RPMI7951 (cell line): Measurements from ENCODE around the gene STK24. TPM values are rescaled to one million over a fixed set of nuclear protein-coding genes. Genes with fewer than 3 reads are reported as not detected.

ENCODE experiments used
- DNase-seq: peaks from one replicate; pipeline ENCODE4 v3.0.0-alpha.2; 2012; ENCODE audit warnings: low read depth
- total RNA-seq: library from RNA; depleted of rRNA; stranded (reverse); fragments of >200 nt; shearing (Covaris generic); gene quantifications from 2 replicates; pipeline ENCODE4 v1.2.3, GENCODE V29; 2014

The STK24 gene
- total RNA-seq, 1 experiment from 2014 or later: 92.5 TPM

DNA sequence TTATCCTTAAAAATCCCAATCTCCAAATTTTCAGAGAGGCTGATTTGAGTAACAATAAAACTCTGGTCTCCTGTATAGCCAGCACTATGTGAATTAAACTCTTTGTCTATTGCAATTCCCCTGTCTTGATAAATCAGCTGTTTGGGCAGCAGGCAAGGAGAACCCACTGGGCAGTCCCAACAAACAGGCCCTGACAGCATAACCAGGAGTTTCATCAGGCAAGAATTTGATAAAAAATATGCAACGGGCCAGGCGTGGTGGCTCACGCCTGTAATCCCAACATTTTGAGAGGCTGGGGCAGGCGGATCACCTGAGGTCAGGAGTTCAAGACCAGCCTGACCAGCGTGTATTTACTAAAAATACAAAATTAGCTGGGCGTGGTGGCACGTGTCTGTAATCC lies 42.1 kb downstream of the STK24 start:
- DNase-seq: no peak

DNA sequence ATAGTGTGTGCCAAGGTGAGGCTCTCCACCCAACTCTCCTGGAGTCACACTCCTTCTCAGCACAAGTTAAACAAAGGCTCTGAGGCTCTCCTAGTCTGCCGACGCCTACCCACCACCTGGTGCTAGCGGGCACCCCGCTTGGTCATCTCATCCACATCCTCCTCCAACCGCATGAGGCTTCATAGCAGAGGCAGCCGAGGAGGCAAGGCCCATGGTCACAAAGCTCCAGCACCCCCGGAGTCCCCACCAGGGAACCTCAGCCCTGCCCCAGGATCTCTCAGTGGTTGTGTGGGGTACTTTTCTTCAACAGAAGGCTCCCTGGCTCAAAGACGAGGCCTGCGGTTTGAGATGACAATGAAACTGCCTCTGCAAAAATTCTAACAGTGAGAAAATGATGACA lies 43.0 kb downstream of the STK24 start:
- no peak for DNase-seq

DNA sequence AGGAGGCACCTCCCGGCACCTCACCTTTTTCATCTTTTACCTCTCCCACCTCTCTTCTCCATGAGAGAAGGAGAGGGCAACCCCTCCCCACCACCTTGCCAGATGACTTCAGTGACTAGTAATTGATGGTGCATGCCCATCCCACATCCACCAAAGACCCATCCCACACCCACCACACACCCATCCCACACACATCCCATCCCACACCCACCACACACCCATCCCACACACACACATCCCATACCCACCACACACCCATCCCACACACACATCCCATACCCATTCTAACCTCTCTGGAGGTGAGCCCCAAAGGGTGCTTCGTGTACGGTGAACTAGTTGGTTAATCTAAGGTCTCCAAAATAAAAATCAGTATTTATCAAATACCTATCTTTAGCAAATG lies 44.7 kb downstream of the STK24 start:
- DNase-seq: no peak

DNA sequence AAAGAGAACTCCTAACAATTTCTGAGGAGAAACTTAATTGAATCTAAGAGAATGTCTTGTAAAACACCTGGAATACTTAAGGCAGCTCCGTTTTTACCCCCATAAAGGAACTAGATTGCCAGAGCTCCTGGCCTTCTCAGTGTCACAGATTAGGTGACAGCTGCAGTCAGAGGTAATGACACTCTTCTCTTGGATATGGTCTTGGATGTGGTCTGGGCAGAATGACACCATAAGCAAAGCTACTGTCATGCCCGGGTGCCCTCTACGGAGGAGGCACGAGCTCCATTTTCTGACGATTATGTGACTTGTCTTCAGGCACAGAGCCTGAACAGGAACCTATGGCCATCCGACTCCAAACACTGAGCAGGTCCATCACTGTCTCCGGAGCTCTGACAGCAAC lies 46.7 kb downstream of the STK24 start:
- no peak for DNase-seq

DNA sequence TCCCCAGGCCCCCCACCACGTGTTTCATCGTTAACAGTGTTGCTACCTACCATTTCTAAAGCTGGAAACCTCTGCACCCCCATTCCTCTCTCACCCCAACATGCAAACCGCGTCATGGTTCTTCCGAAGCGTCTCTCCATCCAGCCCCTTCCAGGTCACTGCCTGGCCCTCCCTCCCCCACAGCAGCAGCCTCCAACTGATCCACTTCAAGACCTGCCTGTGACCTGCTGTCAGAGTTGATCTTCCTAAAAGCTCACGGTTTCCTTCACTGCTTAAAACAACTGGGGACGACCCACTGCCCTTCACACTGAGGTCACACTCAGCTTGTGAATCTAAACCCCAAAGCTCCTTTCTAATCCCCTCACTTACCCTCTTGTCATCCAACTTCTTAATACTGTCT lies 47.7 kb downstream of the STK24 start:
- DNase-seq: no peak

DNA sequence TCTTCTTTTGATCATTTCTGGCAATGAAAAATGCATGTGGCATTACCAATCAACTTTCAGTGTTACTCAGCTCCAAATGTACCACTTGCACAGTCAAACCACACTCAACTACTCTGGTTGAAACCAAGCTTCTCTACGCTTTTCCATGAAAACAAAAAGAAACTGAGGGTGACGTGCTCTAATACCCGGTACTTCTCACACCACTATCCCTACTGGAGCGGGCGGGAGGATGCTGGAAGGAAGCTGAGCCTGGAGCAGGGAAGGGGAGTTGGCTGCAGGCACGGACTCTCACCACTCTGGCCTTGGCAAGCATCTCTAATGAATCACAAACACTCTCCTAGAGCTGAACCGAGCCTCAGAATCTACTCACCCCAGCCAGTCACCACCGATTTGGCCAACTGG lies 48.2 kb downstream of the STK24 start:
- no peak for DNase-seq

DNA sequence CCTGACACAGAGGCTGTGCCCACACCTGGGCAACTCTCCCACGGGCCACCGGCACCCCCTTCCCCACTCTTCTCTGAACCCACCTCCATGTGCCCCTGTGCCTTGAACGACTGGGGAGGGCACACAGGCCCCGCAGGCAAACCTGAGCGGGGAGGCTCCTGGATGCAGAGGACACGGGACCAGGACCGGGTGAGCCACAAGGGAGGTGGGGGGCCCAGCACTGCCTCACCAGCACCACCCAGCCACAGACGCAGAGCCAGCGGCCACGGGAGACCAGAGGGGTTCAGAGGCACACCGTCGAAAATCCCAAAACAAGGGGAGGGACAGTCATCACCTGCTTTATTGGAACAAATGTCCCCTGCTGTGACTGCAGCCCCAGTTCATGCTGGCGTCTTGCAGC lies 49.4 kb downstream of the STK24 start:
- no peak for DNase-seq

DNA sequence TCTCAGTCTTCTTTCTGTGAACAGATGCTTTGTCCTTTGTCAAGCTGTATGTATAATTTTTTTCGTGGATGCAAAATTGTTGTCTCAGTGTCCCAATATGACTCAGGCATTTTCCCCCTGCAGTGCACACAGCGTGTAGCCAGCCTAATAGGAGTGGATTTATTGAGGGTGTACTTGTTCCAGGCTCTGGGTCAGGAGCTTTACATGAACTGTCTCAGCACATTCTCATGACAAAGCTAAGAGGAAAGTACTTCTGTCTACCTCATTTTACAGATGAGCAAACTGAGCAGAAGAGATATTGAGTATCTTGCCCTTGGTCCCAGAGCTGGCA lies 50.8 kb downstream of the STK24 start:
- no peak for DNase-seq

DNA sequence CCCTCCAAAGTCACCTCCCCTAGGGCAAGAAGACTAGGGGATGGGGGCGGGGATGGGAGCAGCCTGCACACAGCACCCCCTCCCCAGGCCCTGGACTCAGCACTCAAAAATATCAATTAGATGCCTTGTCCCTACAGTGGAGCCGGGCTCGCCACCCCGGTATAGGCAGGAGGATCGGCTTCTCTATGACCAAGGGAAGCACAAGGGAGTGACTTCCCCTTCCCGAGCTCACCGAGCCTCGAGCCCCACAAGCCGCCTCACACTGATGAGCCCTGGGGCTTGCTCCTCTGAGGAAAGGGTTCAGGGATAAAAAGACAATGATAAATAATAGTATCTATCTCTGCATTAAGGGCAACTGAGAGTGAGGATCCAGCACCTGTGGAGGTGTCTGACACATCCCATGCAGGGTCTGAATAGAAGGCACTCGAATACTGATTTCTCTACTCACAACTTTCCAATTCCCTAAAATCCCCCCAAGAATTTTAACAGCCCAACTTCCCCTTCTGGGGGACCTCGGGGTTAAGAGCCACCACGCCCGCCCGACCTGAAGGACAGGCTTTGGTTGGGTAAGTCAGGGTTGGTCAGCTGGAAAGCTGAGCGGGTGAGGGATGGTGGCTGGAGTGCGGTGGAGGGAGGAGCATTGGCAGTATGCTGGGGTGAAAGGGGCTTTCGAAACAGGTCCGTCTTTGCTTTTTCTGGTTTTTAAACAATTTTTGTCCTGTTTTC lies 51.3 kb downstream of the STK24 start:
- DNase-seq: no peak

DNA sequence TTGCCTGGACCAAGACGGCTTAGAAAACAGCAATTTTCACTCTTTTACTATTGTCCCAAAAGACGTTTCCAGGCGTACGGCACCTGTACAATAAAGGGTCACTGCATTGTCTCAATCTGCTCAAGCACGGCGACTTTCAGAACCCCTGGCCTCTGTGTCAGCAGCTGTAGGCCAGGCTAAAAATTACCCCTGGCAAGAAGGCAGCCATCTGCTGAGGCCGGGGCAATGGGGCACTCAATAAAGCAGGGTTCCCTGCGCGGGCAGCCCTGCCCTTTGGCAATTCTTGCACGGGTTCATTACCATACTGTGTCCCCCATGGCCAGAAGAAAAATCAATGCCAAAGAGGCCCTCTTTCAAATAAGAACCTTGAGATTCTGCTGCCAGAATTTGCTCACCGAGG lies 52.1 kb downstream of the STK24 start:
- DNase-seq: no peak

DNA sequence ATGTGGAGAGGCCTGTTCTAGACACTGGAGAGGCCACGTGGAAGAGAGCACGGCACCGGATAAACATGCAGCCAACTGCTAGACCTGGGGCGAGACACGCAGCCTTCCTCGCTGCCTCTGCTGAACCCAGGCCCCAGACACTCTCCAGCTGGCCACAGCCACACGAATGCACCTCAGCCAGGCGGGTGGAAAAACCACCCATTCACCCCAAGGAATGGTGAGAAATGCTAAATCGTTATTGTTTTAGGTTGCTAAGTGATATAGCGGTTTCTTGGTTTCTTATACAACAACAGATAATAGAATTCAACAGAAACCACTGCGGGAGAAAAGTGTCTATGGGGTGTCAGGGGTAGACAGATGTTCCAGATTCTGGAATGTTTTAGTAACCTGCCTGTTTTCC lies 52.5 kb downstream of the STK24 start:
- DNase-seq: no peak

DNA sequence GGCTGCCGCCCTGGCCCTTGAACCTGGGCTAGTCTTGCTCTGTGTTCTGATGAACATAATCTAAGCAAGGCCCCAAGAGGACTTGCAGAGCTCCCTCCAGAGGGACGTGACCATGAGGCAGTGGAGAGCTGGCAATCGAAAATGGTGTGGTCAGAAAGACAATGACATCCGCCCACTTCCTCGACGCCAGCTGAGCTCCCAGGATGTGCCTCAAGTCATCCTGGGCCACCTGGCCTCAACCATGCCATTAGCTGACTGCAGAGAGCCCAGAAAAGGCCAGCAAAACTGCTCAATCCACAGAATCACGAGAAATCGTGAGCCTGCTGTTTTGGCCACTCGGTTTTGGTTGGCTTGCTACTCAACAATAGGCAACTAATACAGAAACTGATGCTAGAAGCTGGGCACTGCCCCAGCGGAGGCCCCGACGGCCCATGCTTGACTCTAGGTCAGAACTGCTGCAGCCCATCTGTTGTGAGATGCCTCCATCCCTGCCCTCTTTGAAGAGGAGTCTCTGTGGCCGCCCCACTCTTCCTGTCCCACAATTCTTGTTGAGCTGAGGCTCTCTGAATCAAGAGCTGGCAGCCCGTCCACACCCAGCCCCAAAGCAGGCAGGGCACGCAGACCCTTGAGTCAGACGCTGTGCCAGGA lies 53.3 kb downstream of the STK24 start:
- peak; percentile 41 for DNase-seq

DNA sequence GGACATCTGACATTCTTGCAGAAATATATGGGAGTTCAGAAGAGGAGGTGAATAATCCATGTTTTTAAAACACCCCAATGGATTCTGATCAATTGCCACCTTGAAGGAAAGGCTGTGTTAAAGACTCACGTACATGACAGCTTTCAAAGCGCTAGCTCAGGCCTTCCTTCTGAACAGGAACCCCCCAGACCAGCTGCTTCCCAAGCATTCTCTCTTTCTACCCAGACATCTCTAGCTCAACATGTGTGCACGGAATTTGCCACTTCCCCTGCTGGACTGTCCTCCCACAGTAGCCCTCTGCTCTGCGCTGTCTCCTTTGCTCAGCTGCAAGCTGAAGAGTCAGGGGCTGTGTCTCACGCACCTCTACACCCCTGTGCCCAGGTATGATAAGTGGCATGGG lies 54.5 kb downstream of the STK24 start:
- DNase-seq: no peak

DNA sequence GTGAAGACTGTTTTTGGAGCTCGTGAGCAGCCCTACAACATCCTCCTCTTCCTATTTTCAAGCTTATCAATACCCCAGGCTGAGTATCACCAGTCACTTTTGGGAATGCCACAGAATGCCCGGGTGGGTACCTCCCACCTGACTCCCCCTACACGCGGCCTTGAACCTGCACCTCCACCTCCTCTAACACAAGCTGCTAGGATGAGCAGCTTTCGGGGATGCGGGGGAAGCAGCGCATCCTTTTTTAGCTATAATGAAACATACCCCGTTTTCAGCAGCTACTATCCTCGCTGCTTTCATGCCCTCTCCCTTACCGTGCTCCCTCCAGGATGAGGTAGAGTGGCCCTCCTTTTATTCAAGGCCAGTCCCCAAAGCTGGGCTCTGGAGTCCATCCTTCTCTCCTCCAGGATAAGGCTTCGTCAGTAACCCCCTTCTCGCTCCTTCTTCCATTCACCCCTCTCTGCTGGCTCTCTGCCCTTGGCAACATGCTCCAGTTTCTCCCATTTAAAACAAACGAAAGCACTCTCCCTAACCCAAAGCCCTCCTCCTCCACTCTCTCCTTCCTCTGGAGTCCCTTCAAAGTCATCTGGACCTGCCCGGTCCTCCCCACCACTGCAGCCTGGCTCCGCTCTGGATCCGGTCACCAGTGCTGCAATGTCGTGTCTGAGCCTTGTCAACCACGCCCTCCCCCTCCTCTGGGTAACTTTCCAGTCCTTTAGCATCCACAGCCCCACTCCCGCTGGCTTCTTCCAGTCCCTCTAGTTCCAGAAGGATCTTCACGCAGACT lies 55.3 kb downstream of the STK24 start:
- peak; percentile 49 for DNase-seq

DNA sequence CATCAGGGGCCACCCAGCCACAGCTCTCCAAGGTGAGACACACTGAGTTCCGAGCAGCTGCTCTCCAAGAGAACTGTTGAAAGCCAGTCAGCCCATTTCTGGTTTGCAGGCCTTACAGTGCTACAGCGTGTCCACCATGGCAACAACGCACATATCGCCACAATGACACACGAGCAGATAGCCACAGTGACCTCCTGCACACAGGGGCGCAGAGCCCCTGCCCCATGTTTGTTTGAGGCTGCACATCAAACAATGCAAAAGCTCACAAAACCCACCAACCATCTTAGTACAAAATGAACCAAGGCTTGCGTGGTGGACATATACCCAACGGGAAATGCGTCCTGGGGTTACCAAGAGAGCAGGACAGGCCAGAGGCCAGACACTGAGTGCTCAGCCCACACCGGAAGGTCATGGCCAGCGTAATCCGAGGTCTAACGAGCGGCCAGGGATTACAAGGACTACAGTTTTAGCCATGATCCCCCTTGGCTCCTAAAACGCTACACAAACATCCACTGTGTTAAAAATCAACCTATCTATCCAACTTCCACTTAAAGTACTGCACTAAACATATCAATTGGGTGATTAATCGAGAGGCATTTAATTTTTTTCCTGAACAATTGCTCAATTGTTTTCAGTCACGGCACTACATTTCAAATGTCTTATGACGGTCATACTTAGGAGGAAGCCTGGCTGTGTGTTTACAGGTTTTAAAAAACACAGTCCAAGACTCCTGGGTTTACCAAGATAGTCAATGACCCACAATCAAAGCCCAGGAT lies 56.0 kb downstream of the STK24 start:
- no peak for DNase-seq

DNA sequence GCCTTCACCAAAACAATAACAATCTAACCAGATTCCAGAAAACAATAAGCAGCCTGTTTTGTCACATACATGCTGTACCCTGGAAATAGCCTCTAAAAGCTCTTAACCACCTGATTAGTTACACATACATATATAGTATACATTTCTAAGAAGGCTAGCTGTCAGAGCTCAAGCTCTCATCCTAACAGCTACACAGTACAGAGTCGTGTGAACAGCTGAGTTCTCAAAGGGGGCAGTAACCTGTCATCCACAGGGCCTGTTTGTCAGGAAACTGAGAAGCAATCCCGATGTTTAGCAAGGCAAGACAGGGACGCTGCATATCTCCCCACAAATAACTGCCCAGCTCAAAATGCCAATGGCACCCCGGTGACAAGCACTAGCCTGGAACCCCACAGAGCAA lies 56.9 kb downstream of the STK24 start:
- no peak for DNase-seq

DNA sequence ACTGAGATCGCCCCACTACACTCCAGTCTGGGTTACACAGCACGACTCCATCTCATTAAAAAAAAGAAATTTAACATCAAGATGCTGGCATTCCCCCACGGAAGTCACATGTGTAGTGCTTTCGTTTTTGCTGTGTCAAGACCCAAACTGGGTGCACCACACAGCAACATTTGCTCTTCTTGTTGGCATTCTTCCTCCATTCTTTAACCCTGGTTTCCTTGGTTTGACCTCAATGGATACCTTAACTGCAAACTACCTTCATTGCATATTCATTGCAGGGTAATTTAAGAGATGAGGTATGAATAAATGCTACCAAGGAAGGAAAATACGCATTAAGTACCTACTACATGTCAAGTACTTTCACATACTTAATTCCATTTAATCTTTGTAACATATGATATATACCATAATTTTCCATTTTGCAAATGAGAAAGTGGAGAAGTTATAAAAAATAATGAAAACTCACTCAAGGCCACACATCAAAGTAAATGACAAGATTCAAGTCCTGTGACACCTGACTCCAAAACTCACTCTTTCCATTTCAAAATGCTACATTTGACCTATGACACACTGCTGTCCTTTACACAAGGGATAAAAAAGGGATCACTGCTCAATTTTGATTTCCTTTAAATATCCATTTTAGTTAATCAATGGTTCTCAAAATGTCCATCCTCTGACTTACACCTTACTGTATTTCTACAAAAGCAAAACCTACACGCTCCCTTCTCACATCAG lies 59.2 kb downstream of the STK24 start:
- DNase-seq: no peak

DNA sequence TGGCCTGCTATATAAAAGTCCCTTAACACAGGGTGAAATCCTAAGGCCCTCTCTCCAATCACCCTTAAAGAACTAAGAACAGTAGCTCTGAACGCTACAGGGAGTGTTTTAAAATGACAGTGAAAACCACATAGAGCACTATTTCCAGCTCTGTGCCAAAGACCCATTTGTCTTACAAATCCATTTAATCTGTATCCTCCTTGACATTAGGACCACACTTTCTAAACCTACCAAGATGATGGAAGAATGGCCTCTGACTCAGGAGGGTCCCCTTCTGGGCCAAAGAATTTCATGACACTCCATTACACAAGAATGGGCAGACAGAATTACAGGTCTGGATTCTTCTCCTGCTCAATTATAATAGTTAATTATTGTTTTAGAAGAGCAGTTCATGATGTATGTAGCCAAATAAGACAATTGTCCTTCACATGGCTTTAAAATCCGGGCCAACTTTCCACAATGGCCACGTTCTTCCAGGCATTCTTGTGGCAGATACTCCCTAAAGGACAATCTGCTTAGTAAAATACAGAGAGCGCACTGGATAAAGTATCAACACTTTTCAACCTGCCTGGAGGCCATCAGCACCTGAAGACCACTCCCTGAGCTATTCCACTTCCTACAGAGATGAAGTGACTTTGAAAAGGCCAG lies 61.0 kb downstream of the STK24 start:
- DNase-seq: no peak

DNA sequence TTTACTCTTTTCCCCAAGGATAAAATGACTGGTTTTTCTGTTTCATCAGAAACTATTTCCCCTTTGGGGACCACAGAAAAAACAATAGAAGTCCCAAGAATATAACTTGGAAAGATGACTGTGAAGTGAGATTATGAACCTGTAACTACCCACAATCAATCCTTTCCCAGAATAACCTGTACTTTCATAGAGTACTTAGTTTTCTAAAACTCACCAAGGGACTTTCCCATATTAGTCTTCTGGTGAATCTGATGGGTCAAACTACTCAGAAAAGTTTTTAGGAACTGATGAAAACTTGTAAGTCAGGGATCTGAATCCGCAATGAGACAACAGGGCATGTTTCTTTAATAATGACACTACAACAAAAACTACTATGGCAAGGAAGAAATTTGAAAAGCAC lies 62.6 kb downstream of the STK24 start:
- no peak for DNase-seq

DNA sequence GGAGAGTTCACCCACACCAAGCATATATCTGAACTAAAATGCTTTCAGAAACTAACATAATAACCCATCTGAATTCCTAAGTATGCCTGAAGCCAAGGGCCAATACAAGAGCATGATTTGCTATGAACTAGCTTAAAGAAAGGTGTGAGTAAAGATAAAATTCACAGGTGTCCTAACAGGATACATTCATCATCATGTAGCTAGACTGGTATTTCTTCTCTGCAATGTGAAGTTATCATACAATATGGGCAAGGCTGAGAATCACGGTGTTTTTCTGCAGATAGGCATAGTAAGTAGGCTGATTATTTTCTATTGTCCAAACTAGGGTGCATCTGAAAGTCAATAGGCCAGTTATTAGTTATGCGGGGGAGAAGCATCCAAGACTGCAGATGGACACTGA lies 63.1 kb downstream of the STK24 start:
- no peak for DNase-seq
